ENCODE results near the gene PRRT4. TPM values are rescaled to one million over a fixed set of nuclear protein-coding genes. Genes with fewer than 3 reads are reported as not detected.
A peak's percentile ranks its signal among the peaks of the same experiment; 100 is the strongest.

The PRRT4 gene
- total RNA-seq (1 to 10 TPM in 1 of 2 donors, under 1 TPM in 1; 0.82 to 1.3 TPM), polyA plus RNA-seq (under 1 TPM; 0.12 to 0.35 TPM)
- long read RNA-seq, donor 1, partial matches to known transcripts = 0 of 1 reads
- long read RNA-seq, donor 1, other reads (novel, unspliced or antisense) = 0 of 1 reads
- long read RNA-seq, donor 2 = 0 reads
- long read RNA-seq, donor 3 = 0 reads
- long read RNA-seq, donor 4 = 0 reads
- long read RNA-seq, donor 5 = 0 reads

GRCh38 chr7:128361411-128362379, at the start of gene PRRT4:
Gene PRRT4, minus strand, starts transcription at chr7:128361690.
- Histone ChIP-seq H3K27me3 (ENCODE audit: control insufficient read depth in 3 of 3, insufficient read depth in 3 of 3, low read length in 2 of 3) (peaks cover 4 to 31% (median 7%) of the 10 kb centered on the region in 3 donors), H3K27ac (ENCODE audit: low read depth in 1 of 2, low read length in 1 of 2) (no peak within 1 kb of the TSS), H3K36me3 (ENCODE audit: control insufficient read depth in 4 of 4, insufficient read depth in 4 of 4, low read length in 4 of 4) (no peaks in the 10 kb centered on the region), H3K4me1 (ENCODE audit: control insufficient read depth in 5 of 5, insufficient read depth in 5 of 5, low read length in 5 of 5) (peaks cover 0 to 20% (median 6%) of the 10 kb centered on the region in 5 donors), H3K4me3 (peak within 1 kb of the TSS; percentile 11), H3K9ac (ENCODE audit: insufficient read depth in 1 of 2, low read length in 2 of 2) (no peak within 1 kb of the TSS), H3K9me3 (ENCODE audit: control insufficient read depth in 4 of 4, insufficient read depth in 3 of 4, low read length in 3 of 4) (no peaks in the 10 kb centered on the region)
- ATAC-seq (ENCODE audit: insufficient read depth, low FRiP score) = peak; percentile 71
- DNase-seq = peak; percentile 50 to 70 (median 62)
- 1% methylated on average over 77 to 88 of the region's 88 CpGs for WGBS, 2 donors
- TF ChIP-seq CTCF (IDR thresholded peaks at IDR 0.05; ENCODE audit: control extremely low read depth, extremely low read depth) = no peak

- Histone ChIP-seq H3K36me3 (ENCODE audit: control insufficient read depth in 4 of 4, insufficient read depth in 4 of 4, low read length in 4 of 4) (no peaks in the 10 kb centered on the region), H3K9ac (ENCODE audit: insufficient read depth in 1 of 2, low read length in 2 of 2) (peak overlapping the region; percentile 70 to 78), H3K4me3 (peak overlapping the region; percentile 56), H3K9me3 (ENCODE audit: control insufficient read depth in 4 of 4, insufficient read depth in 3 of 4, low read length in 3 of 4) (no peaks in the 10 kb centered on the region), H3K4me1 (ENCODE audit: control insufficient read depth in 5 of 5, insufficient read depth in 5 of 5, low read length in 5 of 5) (peaks cover 0 to 31% (median 11%) of the 10 kb centered on the region in 5 donors), H3K27me3 (ENCODE audit: control insufficient read depth in 3 of 3, insufficient read depth in 3 of 3, low read length in 2 of 3) (no peaks in the 10 kb centered on the region), H3K27ac (ENCODE audit: low read depth in 1 of 2, low read length in 1 of 2) (peak overlapping the region in 1 of 2 donors; percentile 97)
- TF ChIP-seq CTCF (IDR thresholded peaks at IDR 0.05; ENCODE audit: control extremely low read depth, extremely low read depth) = no peak
- ATAC-seq (ENCODE audit: insufficient read depth, low FRiP score) (peak; percentile 13), DNase-seq (no peak)
- WGBS, 2 donors = 1 to 3% methylated on average over 6 of the region's 6 CpGs
These were observed 48.9 kb upstream of the PRRT4 start for GRCh38 chr7:128410451-128410753.

- Histone ChIP-seq H3K27me3 (ENCODE audit: control insufficient read depth in 3 of 3, insufficient read depth in 3 of 3, low read length in 2 of 3) (no peaks in the 10 kb centered on the region), H3K4me1 (ENCODE audit: control insufficient read depth in 5 of 5, insufficient read depth in 5 of 5, low read length in 5 of 5) (peaks cover 0 to 36% (median 17%) of the 10 kb centered on the region in 5 donors), H3K9me3 (ENCODE audit: control insufficient read depth in 4 of 4, insufficient read depth in 3 of 4, low read length in 3 of 4) (no peaks in the 10 kb centered on the region), H3K9ac (ENCODE audit: insufficient read depth in 1 of 2, low read length in 2 of 2) (peak within 1 kb of the TSS; percentile 70 to 78), H3K4me3 (peak within 1 kb of the TSS; percentile 72), H3K27ac (ENCODE audit: low read depth in 1 of 2, low read length in 1 of 2) (peak within 1 kb of the TSS; percentile 80 to 97), H3K36me3 (ENCODE audit: control insufficient read depth in 4 of 4, insufficient read depth in 4 of 4, low read length in 4 of 4) (no peaks in the 10 kb centered on the region)
- no peak for TF ChIP-seq CTCF (IDR thresholded peaks at IDR 0.05; ENCODE audit: control extremely low read depth, extremely low read depth)
- peak; percentile 88 to 90 (median 88) for DNase-seq
- WGBS, 2 donors = 0 to 1% methylated on average over 65 to 87 of the region's 87 CpGs
- peak; percentile 93 for ATAC-seq (ENCODE audit: insufficient read depth, low FRiP score)
These were observed 48.3 kb upstream of the PRRT4 start, which contains the start of gene IMPDH1 for GRCh38 chr7:128409596-128410450. Gene IMPDH1, minus strand, starts transcription at chr7:128409982. Its CDS starts 81 bp downstream, at chr7:128409901.

Measured in lung (tissue), 16 donors.